ENCODE results near the gene SLC26A8. TPM values are rescaled to one million over a fixed set of nuclear protein-coding genes. Genes with fewer than 3 reads are reported as not detected.

The SLC26A8 gene
- total RNA-seq, 1 experiment from 2014 or later, result not detected

GRCh38 chr6:35905141-35905785 is 119.2 kb downstream of the SLC26A8 start:
- H3K79me2 ChIP-seq (ENCODE audit: insufficient read depth, low read length), result peaks cover 99% of the 10 kb centered on the region
- H3K9ac ChIP-seq (ENCODE audit: low read length), result no peak overlapping the region
- no peak overlapping the region for H3K27ac ChIP-seq (ENCODE audit: low read depth, low read length)
- TF ChIP-seq RAD21 (IDR thresholded peaks at IDR 0.05; ENCODE audit: low read depth) (no peak), SIN3A (IDR thresholded peaks at IDR 0.05; ENCODE audit: low read depth) (no peak), CBX3 (IDR thresholded peaks at IDR 0.05; ENCODE audit: low read depth) (no peak), SRF (IDR thresholded peaks at IDR 0.05; ENCODE audit: low read depth) (no peak), REST (IDR thresholded peaks at IDR 0.05; ENCODE audit: low read depth) (no peak), EZH2phosphoT487 (IDR thresholded peaks at IDR 0.05; ENCODE audit: borderline replicate concordance) (no peak)
- H3K9me3 ChIP-seq (ENCODE audit: control insufficient read depth in 1 of 2, insufficient read depth in 1 of 2, low read depth in 1 of 2, low read length in 2 of 2), result peaks cover under 1 to 3% of the 10 kb centered on the region in 2 experiments; a peak in 1 of 4 replicates
- intact Hi-C loops (cut with micrococcal nuclease), result no loop called here
- H3K4me2 ChIP-seq (ENCODE audit: low read length), result no peak overlapping the region
- no peak for DNase-seq (ENCODE audit: low read depth, low spot score)
- H3K9me2 ChIP-seq (ENCODE audit: insufficient read depth), result no peaks in the 10 kb centered on the region
- ChIA-PET POLR2A (no interaction called here), CTCF (no interaction called here), RAD21 (ENCODE audit: low non-redundant PET in 1 of 2, low total read pairs in 2 of 2, uncharacterized antibody in 2 of 2, unreplicated experiment in 2 of 2) (no interaction called here)
- no peaks in the 10 kb centered on the region for H3K27me3 ChIP-seq (ENCODE audit: insufficient read depth, low read length)
- no TSS peak for BruUV-seq (replicated peaks)
- H2AFZ ChIP-seq (ENCODE audit: low read depth, low read length, poor library complexity, severe bottlenecking), result no peak overlapping the region
- no peaks in the 10 kb centered on the region for H3K4me1 ChIP-seq (ENCODE audit: control insufficient read depth in 1 of 2, insufficient read depth in 2 of 2, low read length in 2 of 2)
- H4K20me1 ChIP-seq (ENCODE audit: insufficient read depth), result peaks cover 9% of the 10 kb centered on the region; the same call in 1 of the 2 replicates
- peaks cover 6 to 52% of the 10 kb centered on the region in 2 experiments; a peak in 2 of 4 replicates for H3K36me3 ChIP-seq (ENCODE audit: control insufficient read depth in 1 of 2, insufficient read depth in 2 of 2, low read length in 2 of 2)
- H3K4me3 ChIP-seq (replicated peaks in 1 of 2; ENCODE audit: low read depth in 1 of 2, low read length in 2 of 2), result no peak overlapping the region
- no peak for ATAC-seq

All from HCT116 (cell line).